BLaER1 treated with 17β-estradiol and CSF1 and Interleukin-3, amounts not matched to agents 10 nM and 100 nM (cell line): ENCODE data around the gene RNASE2.
"Not testable (repeated sequence)": the region's sequence is repeated elsewhere in the genome, so short reads cannot be mapped to it uniquely, and the experiment has no call there.

ENCODE experiments used
- H3K27ac ChIP-seq, 11 experiments: shearing (Covaris generic); formaldehyde crosslinking; 2 replicates each; pipeline ENCODE4 v1.8.1; 2022
- H3K27me3 ChIP-seq, 11 experiments: shearing (Covaris generic); formaldehyde crosslinking; 2 replicates each; pipeline ENCODE4 v1.8.1; 2022
- H3K36me3 ChIP-seq, 11 experiments: shearing (Covaris generic); formaldehyde crosslinking; 2 replicates each; pipeline ENCODE4 v1.8.1; 2022
- H3K4me1 ChIP-seq, 10 experiments: shearing (Covaris generic); formaldehyde crosslinking; 2 replicates each; pipeline ENCODE4 v1.8.1; 2022
- H3K4me2 ChIP-seq, 11 experiments: shearing (Covaris generic); formaldehyde crosslinking; 2 replicates each; pipeline ENCODE4 v1.8.1; 2022
- H3K4me3 ChIP-seq, 10 experiments: shearing (Covaris generic); formaldehyde crosslinking; 2 replicates each; pipeline ENCODE4 v1.8.1; 2022
- H3K9ac ChIP-seq, 11 experiments: shearing (Covaris generic); formaldehyde crosslinking; 2 replicates each; pipeline ENCODE4 v1.8.1; 2022
- H3K9me3 ChIP-seq, 11 experiments: shearing (Covaris generic); formaldehyde crosslinking; replicated peaks in 1 of 11; 2 replicates each; pipeline ENCODE4 v1.8.1; 2022
- H4K20me1 ChIP-seq, 11 experiments: shearing (Covaris generic); formaldehyde crosslinking; 2 replicates each; pipeline ENCODE4 v1.8.1; 2022
- Cebpa-rat ChIP-seq, 11 experiments: shearing (Covaris generic); IDR thresholded peaks; 2 replicates each; pipeline ENCODE4 v1.8.1; 2022

Gene RNASE2

GRCh38 chr14:20978687-20979086 lies 23.4 kb downstream of the RNASE2 start:
- no peak overlapping the region for H3K27ac ChIP-seq
- no peak overlapping the region for H3K9ac ChIP-seq
- H4K20me1 ChIP-seq, result no peaks in the 10 kb centered on the region
- H3K4me1 ChIP-seq, result 0 out of 20 replicates have a peak, but pooled peaks cover 0 to 8% (median 0%) of the 10 kb centered on the region in 10 experiments
- H3K36me3 ChIP-seq, result no peaks in the 10 kb centered on the region
- no peaks in the 10 kb centered on the region for H3K9me3 ChIP-seq
- TF ChIP-seq Cebpa-rat (IDR thresholded peaks at IDR 0.05), result no peak
- no peak overlapping the region for H3K4me2 ChIP-seq
- H3K27me3 ChIP-seq, result no peaks in the 10 kb centered on the region
- no peak overlapping the region for H3K4me3 ChIP-seq

- no peak overlapping the region for H3K4me3 ChIP-seq
- H4K20me1 ChIP-seq, result no peaks in the 10 kb centered on the region
- H3K27me3 ChIP-seq, result no peaks in the 10 kb centered on the region
- H3K4me1 ChIP-seq, result peaks cover 0 to 14% (median 5%) of the 10 kb centered on the region in 10 experiments; a peak in 10 of 20 replicates
- H3K9ac ChIP-seq, result no peak overlapping the region
- H3K27ac ChIP-seq, result no peak overlapping the region
- H3K4me2 ChIP-seq, result no peak overlapping the region
- H3K36me3 ChIP-seq, result no peaks in the 10 kb centered on the region
- no peaks in the 10 kb centered on the region for H3K9me3 ChIP-seq
- no peak for TF ChIP-seq Cebpa-rat (IDR thresholded peaks at IDR 0.05)
Measured at GRCh38 chr14:20980906-20981305, 25.6 kb downstream of the RNASE2 start.

DNA sequence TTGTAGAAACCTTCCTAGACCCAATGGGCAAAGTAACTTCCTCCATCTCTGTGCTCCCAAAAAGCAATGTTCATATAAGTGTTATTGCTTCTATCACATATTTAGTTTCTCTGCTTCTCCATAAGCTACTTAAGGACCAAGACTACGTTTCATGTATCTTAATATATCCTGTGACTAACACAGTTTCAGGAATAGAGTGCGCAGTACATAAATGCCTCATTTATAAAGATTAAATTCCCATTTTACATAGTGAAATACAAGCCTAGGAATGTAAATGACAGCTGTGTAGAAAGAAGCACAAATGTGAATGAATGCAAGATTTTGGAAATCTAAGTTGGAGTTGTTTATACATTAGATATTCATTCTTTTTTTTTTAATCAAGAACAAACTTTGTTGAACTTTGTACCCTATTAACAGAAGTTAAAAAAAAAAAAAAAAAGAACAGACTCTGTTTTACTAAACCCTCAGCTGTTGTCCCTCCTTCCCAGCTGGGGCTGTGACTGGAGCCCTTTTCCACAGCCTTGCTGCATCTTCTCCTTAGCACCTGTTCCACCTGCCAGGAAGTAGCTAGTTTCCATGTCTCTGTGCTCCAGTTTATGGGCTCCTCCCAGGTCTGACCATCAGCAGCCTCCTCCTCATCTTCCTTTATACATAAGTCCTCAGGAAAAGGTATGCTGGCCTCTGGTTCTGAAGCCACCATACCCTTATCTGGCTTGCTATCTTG lies 27.5 kb downstream of the RNASE2 start:
- Histone ChIP-seq H3K4me1 (peaks cover 0 to 33% (median 10%) of the 10 kb centered on the region in 10 experiments; a peak in 10 of 20 replicates), H3K4me3 (no peak overlapping the region), H3K36me3 (no peaks in the 10 kb centered on the region), H3K27ac (no peak overlapping the region), H3K9ac (no peak overlapping the region), H3K4me2 (no peak overlapping the region), H4K20me1 (no peaks in the 10 kb centered on the region), H3K9me3 (no peaks in the 10 kb centered on the region), H3K27me3 (no peaks in the 10 kb centered on the region)
- TF ChIP-seq Cebpa-rat (IDR thresholded peaks at IDR 0.05), result no peak

DNA sequence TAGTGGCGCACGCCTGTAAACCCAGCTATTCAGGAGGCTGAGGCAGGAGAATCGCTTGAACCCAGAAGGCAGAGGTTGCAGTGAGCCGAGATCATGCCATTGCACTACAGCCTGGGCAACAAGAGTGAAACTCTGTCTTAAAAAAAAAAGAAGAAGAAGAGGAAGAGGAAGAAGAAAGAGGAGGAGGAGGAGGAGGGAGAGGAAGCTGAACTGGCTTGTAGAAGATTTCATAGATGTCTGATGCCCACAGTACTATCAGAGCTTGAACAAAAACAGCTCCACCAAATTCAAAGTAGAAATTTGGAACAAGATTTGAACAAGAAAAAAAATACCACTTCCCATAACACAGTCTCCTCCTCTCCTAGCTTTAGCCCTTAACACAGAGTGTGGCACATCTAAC lies 30.4 kb downstream of the RNASE2 start:
- not testable (repeated sequence) for H3K36me3 ChIP-seq, H3K4me3 ChIP-seq, H3K9me3 ChIP-seq, H4K20me1 ChIP-seq, H3K9ac ChIP-seq, H3K27me3 ChIP-seq
- peak overlapping the region in 6 of 11 experiments; percentile 9 to 94 (median 52); a peak in 11 of 22 replicates for H3K4me2 ChIP-seq
- H3K27ac ChIP-seq, result peak overlapping the region in 3 of 11 experiments; percentile 26 to 71 (median 67); a peak in 6 of 22 replicates
- peaks cover 9 to 51% (median 22%) of the 10 kb centered on the region in 10 experiments for H3K4me1 ChIP-seq

DNA sequence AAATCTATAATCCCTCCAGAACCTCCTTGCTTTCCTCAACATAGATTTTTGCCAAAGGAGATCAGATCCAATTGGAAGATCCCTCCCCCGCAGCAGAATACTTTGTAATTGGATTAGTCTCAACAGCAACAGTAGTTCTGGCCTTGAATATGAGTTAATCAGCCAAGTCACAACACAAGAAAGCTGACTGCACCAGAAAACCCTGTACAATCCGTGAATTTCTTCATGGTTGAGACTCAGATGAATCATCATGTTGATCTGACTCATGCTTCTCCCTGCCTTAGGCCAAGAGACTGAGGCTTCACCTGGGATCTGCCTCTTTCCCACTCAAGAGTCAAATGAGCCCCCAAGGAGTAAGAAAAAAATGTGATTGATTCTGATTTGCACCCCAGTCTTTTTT lies 31.5 kb downstream of the RNASE2 start:
- H3K36me3 ChIP-seq, result peaks cover under 1 to 8% (median 4%) of the 10 kb centered on the region in 11 experiments; a peak in 20 of 22 replicates
- H3K4me1 ChIP-seq, result peaks cover 21 to 63% (median 34%) of the 10 kb centered on the region in 10 experiments
- H3K9ac ChIP-seq, result peak overlapping the region in 1 of 11 experiments; percentile 31; a peak in 1 of 22 replicates
- peak overlapping the region in 5 of 11 experiments; percentile 42 to 94 (median 60); a peak in 10 of 22 replicates for H3K4me2 ChIP-seq
- H3K9me3 ChIP-seq, result no peaks in the 10 kb centered on the region
- peaks cover 0 to 14% (median 3%) of the 10 kb centered on the region in 11 experiments; a peak in 4 of 22 replicates for H4K20me1 ChIP-seq
- no peak overlapping the region for H3K4me3 ChIP-seq
- TF ChIP-seq Cebpa-rat (IDR thresholded peaks at IDR 0.05), result no peak
- no peaks in the 10 kb centered on the region for H3K27me3 ChIP-seq
- H3K27ac ChIP-seq, result peak overlapping the region in 4 of 11 experiments; percentile 26 to 71 (median 47); a peak in 7 of 22 replicates

DNA sequence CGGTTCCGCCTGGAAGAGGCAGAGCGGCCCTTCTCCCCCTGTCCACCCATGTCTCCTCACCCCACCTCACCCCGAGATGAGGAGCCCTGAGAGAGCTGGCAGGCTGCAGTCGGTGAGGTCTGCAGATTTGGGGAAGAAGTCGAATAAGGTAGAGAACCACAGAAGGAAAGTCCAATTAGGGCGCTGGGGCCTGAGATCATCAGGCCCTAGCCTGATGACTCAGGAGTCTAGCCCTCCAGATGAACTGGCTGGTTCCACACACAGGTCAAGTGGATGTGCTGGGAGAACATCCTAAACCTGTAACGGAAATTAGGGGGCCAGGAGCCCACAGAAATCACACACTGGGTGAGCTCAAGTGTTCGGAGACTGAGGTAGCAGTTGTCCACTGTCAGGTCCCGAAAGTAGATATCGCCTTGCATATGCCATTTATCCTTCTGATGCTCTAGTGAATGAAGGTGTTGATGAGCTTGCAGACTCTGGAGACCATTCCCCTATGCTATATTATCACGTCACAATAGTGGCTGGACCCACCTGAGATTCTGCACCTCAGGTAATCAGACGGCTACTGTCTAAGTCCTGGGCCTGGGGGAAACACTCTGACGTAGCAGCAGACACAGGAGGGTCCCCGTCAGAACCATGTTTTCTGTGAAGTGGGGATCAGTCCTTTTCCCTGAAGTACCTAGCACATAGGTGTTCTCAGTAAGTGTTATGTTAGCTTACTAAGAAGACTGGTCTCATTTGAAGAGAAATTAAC lies 33.6 kb downstream of the RNASE2 start:
- no peak for TF ChIP-seq Cebpa-rat (IDR thresholded peaks at IDR 0.05)
- Histone ChIP-seq H3K27ac (peak overlapping the region; percentile 39 to 72 (median 67); a peak in 19 of 22 replicates), H3K9me3 (no peaks in the 10 kb centered on the region), H3K9ac (peak overlapping the region; percentile 46 to 85 (median 61); a peak in 20 of 22 replicates), H3K36me3 (peaks cover 21 to 29% (median 25%) of the 10 kb centered on the region in 11 experiments), H3K4me3 (peak overlapping the region; percentile 35 to 94 (median 61); a peak in 19 of 20 replicates), H3K4me1 (peaks cover 23 to 74% (median 39%) of the 10 kb centered on the region in 10 experiments), H4K20me1 (peaks cover 0 to 22% (median 3%) of the 10 kb centered on the region in 11 experiments; a peak in 4 of 22 replicates), H3K4me2 (peak overlapping the region; percentile 72 to 97 (median 82)), H3K27me3 (no peaks in the 10 kb centered on the region)

DNA sequence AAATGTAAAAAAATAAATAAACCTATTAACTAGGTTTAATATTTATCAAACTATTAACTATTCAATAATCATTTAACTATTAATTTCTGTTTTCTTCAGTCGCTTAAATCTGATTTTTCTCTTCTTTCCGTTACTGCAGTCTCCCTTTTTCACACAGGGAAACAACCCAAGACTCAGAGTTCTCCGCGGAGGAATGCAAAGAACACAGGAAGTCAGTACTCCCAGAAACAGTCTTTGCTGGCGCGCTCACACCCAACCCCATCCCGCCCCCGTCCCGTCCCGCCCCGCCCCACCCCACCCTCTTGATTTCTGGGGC lies 34.1 kb downstream of the RNASE2 start:
- peaks cover 23 to 74% (median 39%) of the 10 kb centered on the region in 10 experiments for H3K4me1 ChIP-seq
- TF ChIP-seq Cebpa-rat (IDR thresholded peaks at IDR 0.05), result no peak
- peak overlapping the region; percentile 46 to 85 (median 61); a peak in 20 of 22 replicates for H3K9ac ChIP-seq
- peaks cover 0 to 22% (median 3%) of the 10 kb centered on the region in 11 experiments; a peak in 4 of 22 replicates for H4K20me1 ChIP-seq
- peak overlapping the region; percentile 40 to 94 (median 72) for H3K4me3 ChIP-seq
- no peaks in the 10 kb centered on the region for H3K9me3 ChIP-seq
- H3K27me3 ChIP-seq, result no peaks in the 10 kb centered on the region
- H3K36me3 ChIP-seq, result peaks cover 27 to 34% (median 31%) of the 10 kb centered on the region in 11 experiments
- H3K4me2 ChIP-seq, result peak overlapping the region; percentile 72 to 97 (median 82)
- peak overlapping the region; percentile 39 to 79 (median 67); a peak in 19 of 22 replicates for H3K27ac ChIP-seq

GRCh38 chr14:20989787-20990600 lies 34.7 kb downstream of the RNASE2 start, which contains the start of gene METTL17:
Gene METTL17, plus strand, starts transcription at chr14:20989980. Its CDS starts 23 bp downstream, at chr14:20990003.
- H3K9me3 ChIP-seq, result no peaks in the 10 kb centered on the region
- H3K4me2 ChIP-seq, result peak within 1 kb of the TSS; percentile 76 to 99 (median 93)

More at GRCh38 chr14:20989787-20990600, 34.7 kb downstream of the RNASE2 start, which contains the start of gene METTL17:
- no peak for TF ChIP-seq Cebpa-rat (IDR thresholded peaks at IDR 0.05)
- Histone ChIP-seq H4K20me1 (peaks cover 0 to 22% (median 5%) of the 10 kb centered on the region in 11 experiments; a peak in 4 of 22 replicates), H3K9ac (peak within 1 kb of the TSS; percentile 76 to 85 (median 81)), H3K4me1 (peaks cover 23 to 70% (median 39%) of the 10 kb centered on the region in 10 experiments), H3K36me3 (peaks cover 32 to 40% (median 36%) of the 10 kb centered on the region in 11 experiments), H3K27me3 (no peaks in the 10 kb centered on the region), H3K27ac (peak within 1 kb of the TSS; percentile 39 to 82 (median 79); a peak in 21 of 22 replicates), H3K4me3 (peak within 1 kb of the TSS; percentile 65 to 97 (median 90))
